SK-N-MC (cell line): ENCODE measurements around the gene RNF186.
"Not testable (repeated sequence)": the region's sequence is repeated elsewhere in the genome, so short reads cannot be mapped to it uniquely, and the experiment has no call there.

Experiments used
- DNase-seq: peaks from one replicate; pipeline ENCODE4 v3.0.0-alpha.2; 2011; ENCODE audit warnings: low read depth, low spot score
- H3K27ac ChIP-seq: fragments of 200-600 bp; sonication (generic); 2 replicates; pipeline ENCODE4 v1.5.1; 2016; ENCODE audit warnings: mixed run types
- H3K36me3 ChIP-seq: fragments of 200-600 bp; sonication (generic); 2 replicates; pipeline ENCODE4 v1.6.1; 2017; ENCODE audit warnings: antibody characterized with exemption, low read length, mixed read lengths; ENCODE audit not compliant: insufficient read depth
- H3K4me3 ChIP-seq: fragments of 200-600 bp; sonication (generic); 2 replicates; pipeline ENCODE4 v1.5.1; 2016
- H3K9ac ChIP-seq: fragments of 200-600 bp; sonication (generic); 2 replicates; pipeline ENCODE4 v1.8.0; 2017; ENCODE audit warnings: mixed run types, mixed read lengths; ENCODE audit not compliant: insufficient read length
- H3K9me3 ChIP-seq: fragments of 200-600 bp; sonication (generic); 2 replicates; pipeline ENCODE4 v1.6.1; 2017; ENCODE audit warnings: low read depth, mild to moderate bottlenecking, antibody characterized with exemption, low read length, moderate library complexity, mixed read lengths
- EZH2 ChIP-seq: fragments of 200-600 bp; sonication (generic); IDR thresholded peaks from one replicate; pipeline ENCODE4 v1.6.1; 2017; ENCODE audit warnings: antibody characterized with exemption
- FOXP2 ChIP-seq: optimal IDR thresholded peaks from 2 replicates; pipeline ENCODE3; 2011; ENCODE audit warnings: mild to moderate bottlenecking, moderate library complexity; ENCODE audit not compliant: insufficient read depth; ENCODE audit errors: extremely low read length, control extremely low read depth
- POLR2AphosphoS5 ChIP-seq: IDR thresholded peaks from 2 replicates; pipeline ENCODE4 v1.6.1; 2012; ENCODE audit warnings: mild to moderate bottlenecking, low read depth, low read length, borderline replicate concordance

Gene RNF186

GRCh38 chr1:19850214-19850613 lies 35.1 kb upstream of the RNF186 start:
- H3K9me3 ChIP-seq: no peaks in the 10 kb centered on the region
- H3K27ac ChIP-seq: no peak overlapping the region
- TF ChIP-seq POLR2AphosphoS5 (no peak), EZH2 (no peak), FOXP2 (no peak)
- no peak overlapping the region for H3K9ac ChIP-seq
- H3K4me3 ChIP-seq: no peak overlapping the region
- no peak for DNase-seq
- H3K36me3 ChIP-seq: no peaks in the 10 kb centered on the region

DNA sequence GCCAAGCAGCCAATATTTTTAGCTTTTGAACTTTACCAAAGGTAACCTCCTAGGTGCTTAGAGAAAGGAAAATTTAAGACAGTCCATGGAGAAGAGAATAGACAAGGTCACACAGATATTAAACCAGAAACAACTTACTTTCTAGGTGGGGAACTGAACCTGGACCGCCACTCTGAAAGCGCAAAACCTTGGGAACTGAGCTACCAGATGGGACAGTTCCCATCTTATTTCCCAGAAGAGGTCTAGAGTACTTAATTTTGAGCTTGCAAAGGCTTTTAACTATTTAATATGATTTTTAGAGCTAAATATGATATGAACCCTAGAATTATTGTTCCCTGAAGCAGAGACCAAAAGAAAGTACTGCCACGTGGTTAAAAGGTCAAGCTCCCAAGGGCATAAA lies 34.2 kb upstream of the RNF186 start:
- H3K27ac ChIP-seq, H3K4me3 ChIP-seq: not testable (repeated sequence)

GRCh38 chr1:19847334-19847733 lies 32.3 kb upstream of the RNF186 start:
- H3K27ac ChIP-seq, H3K9me3 ChIP-seq, H3K4me3 ChIP-seq, H3K9ac ChIP-seq, H3K36me3 ChIP-seq, DNase-seq: not testable (repeated sequence)

More for the DNA sequence above, 34.2 kb upstream of the RNF186 start:
- DNase-seq, H3K36me3 ChIP-seq, H3K9me3 ChIP-seq, H3K9ac ChIP-seq: not testable (repeated sequence)

- no peak overlapping the region for H3K9ac ChIP-seq
- DNase-seq: no peak
- no peak overlapping the region for H3K27ac ChIP-seq
- no peaks in the 10 kb centered on the region for H3K36me3 ChIP-seq
- no peaks in the 10 kb centered on the region for H3K9me3 ChIP-seq
- H3K4me3 ChIP-seq: no peak overlapping the region
- TF ChIP-seq FOXP2 (no peak), POLR2AphosphoS5 (no peak), EZH2 (no peak)
Observed at GRCh38 chr1:19846338-19846737, 31.3 kb upstream of the RNF186 start.

- TF ChIP-seq EZH2: no peak
- no peak for TF ChIP-seq FOXP2
- no peak for TF ChIP-seq POLR2AphosphoS5
- H3K9ac ChIP-seq: no peak overlapping the region
- H3K4me3 ChIP-seq: no peak overlapping the region
- no peaks in the 10 kb centered on the region for H3K36me3 ChIP-seq
- no peak overlapping the region for H3K27ac ChIP-seq
- no peak for DNase-seq
- no peaks in the 10 kb centered on the region for H3K9me3 ChIP-seq
Observed at GRCh38 chr1:19845555-19845954, 30.5 kb upstream of the RNF186 start.

DNA sequence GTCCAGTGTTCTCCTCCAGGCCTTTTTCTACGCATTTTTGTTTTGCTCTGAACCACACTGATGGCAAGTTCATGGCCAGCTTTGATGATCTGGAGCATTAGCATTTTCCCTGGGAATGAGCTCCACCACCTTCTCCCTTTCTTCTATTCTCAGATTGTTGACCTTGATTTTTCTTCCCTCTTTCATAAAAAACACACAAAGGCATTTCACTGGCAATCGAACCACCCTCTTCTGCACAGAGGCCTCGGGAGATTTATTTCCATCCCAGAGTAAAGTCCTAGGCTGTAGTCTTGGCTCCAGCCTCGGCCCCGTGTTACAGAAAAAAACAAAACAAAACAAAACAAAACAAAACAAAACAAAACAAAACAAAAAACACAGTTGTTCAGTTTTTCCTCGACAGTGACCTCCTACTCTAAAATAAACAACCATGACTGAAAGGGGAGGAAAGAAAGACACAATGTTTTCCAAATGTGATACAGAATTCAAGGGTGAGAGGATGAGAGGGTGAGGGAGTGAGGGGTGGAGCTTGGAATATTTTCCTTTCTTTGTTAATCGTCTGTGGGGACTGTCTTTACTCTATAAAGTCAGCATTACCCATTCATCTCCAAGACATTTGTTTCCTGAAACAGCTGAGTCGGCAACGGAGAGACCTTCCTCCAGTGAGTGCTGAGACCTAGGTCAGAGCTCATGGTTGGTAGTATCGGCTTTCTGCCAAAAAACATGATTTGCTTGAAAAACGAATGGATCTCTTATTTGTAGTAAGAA lies 29.8 kb upstream of the RNF186 start:
- Histone ChIP-seq H3K36me3 (no peaks in the 10 kb centered on the region), H3K4me3 (no peak overlapping the region), H3K9me3 (no peaks in the 10 kb centered on the region), H3K9ac (no peak overlapping the region), H3K27ac (no peak overlapping the region)
- TF ChIP-seq FOXP2 (no peak), POLR2AphosphoS5 (0 out of 2 replicates have a peak, but pooled peaks have one; percentile 33), EZH2 (no peak)
- DNase-seq: no peak

- no peak overlapping the region for H3K9ac ChIP-seq
- no peak overlapping the region for H3K27ac ChIP-seq
- no peaks in the 10 kb centered on the region for H3K9me3 ChIP-seq
- TF ChIP-seq FOXP2 (no peak), EZH2 (no peak), POLR2AphosphoS5 (no peak)
- no peaks in the 10 kb centered on the region for H3K36me3 ChIP-seq
- DNase-seq: no peak
- H3K4me3 ChIP-seq: no peak overlapping the region
Observed at GRCh38 chr1:19840228-19840627, 25.1 kb upstream of the RNF186 start.

GRCh38 chr1:19837866-19838265 lies 22.8 kb upstream of the RNF186 start:
- no peaks in the 10 kb centered on the region for H3K36me3 ChIP-seq
- DNase-seq: no peak
- TF ChIP-seq FOXP2 (no peak), POLR2AphosphoS5 (no peak), EZH2 (no peak)
- H3K9ac ChIP-seq: no peak overlapping the region
- no peaks in the 10 kb centered on the region for H3K9me3 ChIP-seq
- no peak overlapping the region for H3K27ac ChIP-seq
- no peak overlapping the region for H3K4me3 ChIP-seq

DNA sequence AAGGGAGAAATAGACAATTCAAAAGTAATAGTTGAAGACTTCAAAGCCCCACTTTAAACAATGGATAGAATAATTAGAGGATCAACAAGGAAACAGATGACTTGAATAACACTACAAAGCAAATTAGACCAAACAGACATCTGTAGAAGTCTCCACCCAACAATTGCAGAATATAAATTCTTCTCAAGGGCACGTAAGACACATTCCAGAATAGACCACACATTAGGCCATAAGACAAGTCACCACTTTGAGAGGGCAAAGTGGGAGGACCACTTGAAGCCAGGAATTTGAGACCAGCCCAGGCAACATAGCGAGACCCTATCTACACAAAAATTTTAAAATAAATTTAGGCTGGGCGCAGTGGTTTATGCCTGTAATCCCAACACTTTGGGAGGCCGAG lies 20.5 kb upstream of the RNF186 start:
- no peaks in the 10 kb centered on the region for H3K36me3 ChIP-seq
- H3K9me3 ChIP-seq: no peaks in the 10 kb centered on the region
- TF ChIP-seq FOXP2 (no peak), EZH2 (no peak), POLR2AphosphoS5 (no peak)
- DNase-seq: no peak
- no peak overlapping the region for H3K4me3 ChIP-seq
- H3K9ac ChIP-seq: no peak overlapping the region
- no peak overlapping the region for H3K27ac ChIP-seq
